ENCODE measurements around the gene CLDN20.

CLDN20 gene

DNA sequence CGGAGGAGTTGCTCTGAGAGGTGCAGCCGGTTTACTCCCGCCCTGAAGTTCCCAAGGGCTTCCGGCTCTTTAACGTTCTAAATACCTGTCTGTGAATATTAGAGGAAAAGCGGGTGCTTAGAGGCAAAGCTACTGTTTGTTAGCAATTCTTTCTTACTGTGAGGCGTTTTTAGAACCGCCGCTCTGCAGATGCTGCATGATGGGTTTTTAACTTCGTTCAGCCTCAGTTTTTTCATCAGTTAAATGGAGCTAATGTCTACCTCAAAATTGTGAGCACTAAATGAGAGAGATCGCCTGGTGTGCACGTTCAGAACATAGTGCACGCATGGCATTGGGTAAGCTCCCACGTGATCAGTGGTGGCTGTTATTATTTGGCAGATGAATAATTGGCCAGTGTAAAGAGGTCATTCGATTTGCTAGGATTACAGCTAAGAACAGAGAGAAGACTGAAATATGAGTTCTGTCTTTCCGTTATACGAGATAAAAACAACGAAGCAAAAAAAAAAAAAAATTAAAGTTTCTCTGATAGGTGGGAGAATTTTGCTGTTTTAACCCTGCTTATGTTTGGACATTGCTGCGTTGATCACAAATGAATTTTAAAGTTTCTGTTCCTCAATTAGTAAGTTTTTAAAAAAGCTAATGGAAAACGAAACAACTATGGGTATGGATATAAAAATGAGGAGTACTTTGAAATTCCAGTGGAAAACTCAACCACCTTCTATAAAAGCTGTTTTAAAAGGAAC is 51.1 kb downstream of the CLDN20 start:
- no peaks in the 10 kb centered on the region for H3K27me3 Mint-ChIP-seq
- no peaks in the 10 kb centered on the region for H3K9me3 Mint-ChIP-seq
- peak overlapping the region; percentile 91 for H3K4me3 Mint-ChIP-seq
- DNase-seq (ENCODE audit: low spot score in 2 of 2) (no peak), ATAC-seq (ENCODE audit: low read depth) (peak; percentile 55)
- peak overlapping the region; percentile 97 for H3K27ac Mint-ChIP-seq
- H3K4me1 Mint-ChIP-seq: peaks cover 14% of the 10 kb centered on the region
- H3K36me3 Mint-ChIP-seq: peaks cover 5% of the 10 kb centered on the region

DNA sequence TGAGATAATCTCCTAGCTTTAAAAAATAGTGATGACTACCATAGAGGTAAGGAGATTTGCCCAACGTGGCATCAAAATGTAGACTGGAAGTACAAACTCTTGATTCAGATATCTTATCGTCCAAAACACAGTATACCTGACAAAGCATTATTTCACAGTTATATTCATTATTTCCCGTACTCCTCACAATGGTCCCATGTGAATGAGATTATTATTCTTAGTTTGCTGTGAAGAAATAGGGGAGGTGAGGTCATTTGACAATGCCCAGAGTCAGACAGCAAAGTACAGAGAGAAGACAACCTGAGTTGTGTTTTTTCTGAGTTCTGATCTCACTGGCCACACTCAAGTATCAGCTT is 51.7 kb downstream of the CLDN20 start:
- H3K4me3 Mint-ChIP-seq: peak overlapping the region; percentile 91
- H3K4me1 Mint-ChIP-seq: peaks cover 17% of the 10 kb centered on the region
- no peak for ATAC-seq (ENCODE audit: low read depth)
- peak overlapping the region; percentile 97 for H3K27ac Mint-ChIP-seq
- H3K27me3 Mint-ChIP-seq: no peaks in the 10 kb centered on the region
- peaks cover 2% of the 10 kb centered on the region for H3K36me3 Mint-ChIP-seq
- DNase-seq (ENCODE audit: low spot score in 2 of 2): no peak
- H3K9me3 Mint-ChIP-seq: no peaks in the 10 kb centered on the region

DNA sequence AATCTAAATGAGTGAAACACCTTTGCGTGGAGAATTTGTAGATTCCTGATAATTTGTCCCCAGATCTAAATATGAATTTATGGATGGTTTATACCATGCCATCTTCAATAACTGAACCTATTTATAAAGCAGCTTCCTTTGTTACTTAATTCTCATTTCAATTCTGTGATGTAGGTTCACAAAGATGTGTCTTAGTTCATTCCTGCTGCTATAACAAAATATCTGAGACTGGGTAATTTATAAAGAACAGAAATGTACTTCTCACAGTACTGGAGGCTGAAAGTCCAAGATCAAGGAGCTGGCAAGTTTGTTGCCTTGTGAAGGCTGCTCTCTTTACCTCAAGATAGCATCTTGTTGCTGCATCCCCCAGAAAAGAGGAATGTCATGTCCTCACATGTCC is 52.6 kb downstream of the CLDN20 start:
- no peak overlapping the region for H3K27ac Mint-ChIP-seq
- peaks cover 2% of the 10 kb centered on the region for H3K36me3 Mint-ChIP-seq
- H3K4me1 Mint-ChIP-seq: peaks cover 17% of the 10 kb centered on the region
- no peak for DNase-seq (ENCODE audit: low spot score in 2 of 2)
- no peaks in the 10 kb centered on the region for H3K9me3 Mint-ChIP-seq
- H3K4me3 Mint-ChIP-seq: no peak overlapping the region
- H3K27me3 Mint-ChIP-seq: no peaks in the 10 kb centered on the region
- no peak for ATAC-seq (ENCODE audit: low read depth)

GRCh38 chr6:155317186-155317585 is 53.4 kb downstream of the CLDN20 start:
- ATAC-seq (ENCODE audit: low read depth): no peak
- Mint-ChIP-seq H3K9me3 (no peaks in the 10 kb centered on the region), H3K27ac (no peak overlapping the region), H3K4me1 (peaks cover 17% of the 10 kb centered on the region), H3K36me3 (peaks cover 1% of the 10 kb centered on the region), H3K27me3 (no peaks in the 10 kb centered on the region), H3K4me3 (no peak overlapping the region)
- no peak for DNase-seq (ENCODE audit: low spot score in 2 of 2)

DNA sequence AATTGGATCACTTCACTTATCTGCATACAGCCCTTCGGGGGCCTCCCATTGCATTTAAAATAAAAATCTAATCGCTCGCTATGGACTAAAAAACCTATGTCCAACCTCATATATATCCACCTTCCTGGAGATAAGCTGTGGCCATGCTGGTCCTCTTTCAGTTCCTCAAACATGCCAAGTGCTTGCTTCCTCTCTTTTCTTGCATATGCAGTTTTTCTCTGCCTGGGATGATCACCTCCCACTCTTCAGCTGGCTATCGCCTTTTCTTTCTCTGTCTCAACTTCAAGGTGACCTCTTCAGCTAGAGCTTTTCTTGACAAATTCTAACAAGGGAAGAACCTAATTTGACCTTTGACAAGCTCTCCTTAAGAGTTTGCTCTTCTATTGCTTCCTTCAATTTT is 56.1 kb downstream of the CLDN20 start:
- peak; percentile 52 for ATAC-seq (ENCODE audit: low read depth)
- H3K27ac Mint-ChIP-seq: no peak overlapping the region

GRCh38 chr6:155324172-155324571 is 60.4 kb downstream of the CLDN20 start:
- H3K27ac Mint-ChIP-seq: no peak overlapping the region
- ATAC-seq (ENCODE audit: low read depth) (no peak), DNase-seq (ENCODE audit: low spot score in 2 of 2) (no peak)
- H3K27me3 Mint-ChIP-seq: no peaks in the 10 kb centered on the region
- H3K9me3 Mint-ChIP-seq: no peaks in the 10 kb centered on the region
- no peak overlapping the region for H3K4me3 Mint-ChIP-seq
- H3K36me3 Mint-ChIP-seq: no peaks in the 10 kb centered on the region
- H3K4me1 Mint-ChIP-seq: peaks cover 13% of the 10 kb centered on the region

More for the DNA sequence above, 56.1 kb downstream of the CLDN20 start:
- Mint-ChIP-seq H3K27me3 (no peaks in the 10 kb centered on the region), H3K9me3 (no peaks in the 10 kb centered on the region), H3K4me1 (peaks cover 13% of the 10 kb centered on the region), H3K4me3 (peak overlapping the region; percentile 44), H3K36me3 (no peaks in the 10 kb centered on the region)
- no peak for DNase-seq (ENCODE audit: low spot score in 2 of 2)

- no peak for DNase-seq (ENCODE audit: low spot score in 2 of 2)
- H3K27me3 Mint-ChIP-seq: no peaks in the 10 kb centered on the region
- H3K4me3 Mint-ChIP-seq: no peak overlapping the region
- H3K36me3 Mint-ChIP-seq: no peaks in the 10 kb centered on the region
- H3K9me3 Mint-ChIP-seq: no peaks in the 10 kb centered on the region
- peaks cover 7% of the 10 kb centered on the region for H3K4me1 Mint-ChIP-seq
- no peak overlapping the region for H3K27ac Mint-ChIP-seq
- no peak for ATAC-seq (ENCODE audit: low read depth)
Measured at GRCh38 chr6:155324993-155325392, 61.2 kb downstream of the CLDN20 start.

DNA sequence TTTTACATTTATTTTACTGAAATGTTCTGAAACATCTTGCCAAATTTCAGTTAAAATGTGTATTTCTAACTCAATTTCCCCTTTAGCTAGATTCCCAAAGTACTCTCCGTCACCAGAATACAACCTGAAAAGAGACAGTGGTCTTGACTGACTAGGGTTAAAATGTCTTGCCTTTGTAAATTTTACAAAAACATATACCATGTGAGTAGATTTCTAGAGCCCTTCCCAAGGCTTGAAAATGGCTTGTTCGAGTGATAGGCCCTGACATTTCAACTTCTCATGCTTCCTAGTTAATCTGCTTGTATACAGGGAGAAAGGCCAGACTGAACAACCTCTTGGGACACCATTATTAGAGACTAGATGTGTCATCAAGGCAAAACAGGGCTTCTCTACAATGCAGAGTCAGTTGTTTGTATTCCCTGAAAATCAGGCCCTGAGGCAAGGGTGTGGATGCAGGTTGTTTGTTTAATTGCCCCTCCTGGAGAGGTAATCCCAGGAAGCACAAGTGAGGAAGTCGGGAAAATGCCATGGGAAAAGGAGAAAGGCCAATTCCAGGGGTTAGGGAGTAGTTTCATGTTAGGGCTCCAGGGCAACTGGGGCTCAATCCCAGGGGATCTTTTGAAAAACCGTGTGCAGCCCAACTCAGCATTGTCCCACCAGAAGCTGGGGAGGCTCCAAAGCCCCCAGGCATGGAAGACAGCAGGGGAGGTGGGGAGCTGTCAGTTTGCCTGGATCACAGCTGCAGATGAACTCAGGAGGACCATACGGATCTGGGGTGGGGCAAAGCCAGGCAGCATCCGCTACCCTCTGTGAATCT is 62.1 kb downstream of the CLDN20 start:
- DNase-seq (ENCODE audit: low spot score in 2 of 2) (no peak), ATAC-seq (ENCODE audit: low read depth) (no peak)
- Mint-ChIP-seq H3K27me3 (no peaks in the 10 kb centered on the region), H3K9me3 (no peaks in the 10 kb centered on the region), H3K4me3 (no peak overlapping the region), H3K4me1 (peaks cover 3% of the 10 kb centered on the region), H3K36me3 (no peaks in the 10 kb centered on the region), H3K27ac (no peak overlapping the region)

Data from memory B cell (primary cell).